ENCODE results near the gene EIF4B.

EIF4B gene

GRCh38 chr12:53050426-53051057 lies 44.3 kb downstream of the EIF4B start:
- no peak for TF ChIP-seq CTCF (IDR thresholded peaks at IDR 0.05; ENCODE audit: insufficient read depth, missing control alignments)
- FAIRE-seq (no peak), DNase-seq (ENCODE audit: insufficient read length, low spot score) (no peak)

- no peak for DNase-seq (ENCODE audit: insufficient read length, low spot score)
- FAIRE-seq = no peak
- no peak for TF ChIP-seq CTCF (IDR thresholded peaks at IDR 0.05; ENCODE audit: insufficient read depth, missing control alignments)
Measured at GRCh38 chr12:53051058-53051880, 45.0 kb downstream of the EIF4B start.

- TF ChIP-seq CTCF (IDR thresholded peaks at IDR 0.05; ENCODE audit: insufficient read depth, missing control alignments) = no peak
- FAIRE-seq (no peak), DNase-seq (ENCODE audit: insufficient read length, low spot score) (no peak)
Measured at GRCh38 chr12:53051881-53052412, 45.7 kb downstream of the EIF4B start.

- TF ChIP-seq CTCF (IDR thresholded peaks at IDR 0.05; ENCODE audit: insufficient read depth, missing control alignments) = no peak
- DNase-seq (ENCODE audit: insufficient read length, low spot score) (no peak), FAIRE-seq (no peak)
Measured at GRCh38 chr12:53052419-53053217, 46.4 kb downstream of the EIF4B start.

GRCh38 chr12:53053218-53054111 lies 47.2 kb downstream of the EIF4B start:
- TF ChIP-seq CTCF (IDR thresholded peaks at IDR 0.05; ENCODE audit: insufficient read depth, missing control alignments) = peak; percentile 51
- no peak for DNase-seq (ENCODE audit: insufficient read length, low spot score)
- FAIRE-seq = no peak

GRCh38 chr12:53054112-53054878 lies 48.0 kb downstream of the EIF4B start:
- DNase-seq (ENCODE audit: insufficient read length, low spot score) (peak; percentile 90), FAIRE-seq (no peak)
- no peak for TF ChIP-seq CTCF (IDR thresholded peaks at IDR 0.05; ENCODE audit: insufficient read depth, missing control alignments)

Measured in D721Med (cell line).